Mammary epithelial cell (primary cell): Measurements from ENCODE around the gene LIX1L.

Experiments
- EZH2 ChIP-seq: IDR thresholded peaks from 2 replicates; pipeline ENCODE4 v1.6.1; 2012; ENCODE audit warnings: low read length, inconsistent platforms, borderline replicate concordance
- TF ChIP-seq, protein P1 (sequence below), 2 donors: IDR thresholded peaks in 1 of 2; conservative IDR thresholded peaks in 1 of 2; 2 replicates each; pipeline ENCODE4 v1.5.1; 2011 to 2012; ENCODE audit warnings: inconsistent platforms in 2 of 2, low read length in 2 of 2, mild to moderate bottlenecking in 2 of 2, control low read depth in 1 of 2, low read depth in 1 of 2; ENCODE audit not compliant: insufficient read depth in 1 of 2; ENCODE audit errors: extremely low read depth in 1 of 2

DNA sequence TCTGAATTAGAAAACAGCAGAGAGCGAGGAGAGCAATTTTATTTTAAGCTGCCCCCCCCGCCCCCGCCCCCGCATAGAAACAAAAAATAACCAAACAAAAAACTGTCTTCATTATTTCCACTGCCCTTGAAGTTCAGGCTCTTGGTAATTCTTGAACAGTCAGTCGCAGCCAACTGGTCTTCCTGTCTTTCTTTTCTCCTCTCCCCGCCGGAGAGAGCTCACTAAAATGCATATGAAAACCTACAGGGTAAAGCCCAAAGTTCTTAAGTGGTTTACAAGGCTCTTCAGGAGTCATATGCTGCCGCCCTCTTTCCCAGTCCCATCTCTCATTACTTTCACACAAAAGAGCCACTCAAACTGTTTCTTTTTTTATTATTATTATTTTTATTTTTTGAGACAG, 71.0 kb downstream of the LIX1L start:
- TF ChIP-seq, protein P1, sequence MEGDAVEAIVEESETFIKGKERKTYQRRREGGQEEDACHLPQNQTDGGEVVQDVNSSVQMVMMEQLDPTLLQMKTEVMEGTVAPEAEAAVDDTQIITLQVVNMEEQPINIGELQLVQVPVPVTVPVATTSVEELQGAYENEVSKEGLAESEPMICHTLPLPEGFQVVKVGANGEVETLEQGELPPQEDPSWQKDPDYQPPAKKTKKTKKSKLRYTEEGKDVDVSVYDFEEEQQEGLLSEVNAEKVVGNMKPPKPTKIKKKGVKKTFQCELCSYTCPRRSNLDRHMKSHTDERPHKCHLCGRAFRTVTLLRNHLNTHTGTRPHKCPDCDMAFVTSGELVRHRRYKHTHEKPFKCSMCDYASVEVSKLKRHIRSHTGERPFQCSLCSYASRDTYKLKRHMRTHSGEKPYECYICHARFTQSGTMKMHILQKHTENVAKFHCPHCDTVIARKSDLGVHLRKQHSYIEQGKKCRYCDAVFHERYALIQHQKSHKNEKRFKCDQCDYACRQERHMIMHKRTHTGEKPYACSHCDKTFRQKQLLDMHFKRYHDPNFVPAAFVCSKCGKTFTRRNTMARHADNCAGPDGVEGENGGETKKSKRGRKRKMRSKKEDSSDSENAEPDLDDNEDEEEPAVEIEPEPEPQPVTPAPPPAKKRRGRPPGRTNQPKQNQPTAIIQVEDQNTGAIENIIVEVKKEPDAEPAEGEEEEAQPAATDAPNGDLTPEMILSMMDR (conservative IDR thresholded peaks at IDR 0.05 in 1 of 2, IDR thresholded peaks at IDR 0.05 in 1 of 2; ENCODE audit: extremely low read depth in 1 of 2, insufficient read depth in 1 of 2, low read depth in 1 of 2, low read length in 2 of 2), result no peak
- no peak for TF ChIP-seq EZH2
